ENCODE measurements around the gene CEP95. TPM values are rescaled to one million over a fixed set of nuclear protein-coding genes. Genes with fewer than 3 reads are reported as not detected.
"Not testable (repeated sequence)": the region's sequence is repeated elsewhere in the genome, so short reads cannot be mapped to it uniquely, and the experiment has no call there.

Gene CEP95
- total RNA-seq, 3 donors from 2014 or later (not counting 1 experiment from before 2014, with no cell fraction given), result 152 to 187 (median 186) TPM

GRCh38 chr17:64573214-64573613 is 66.4 kb downstream of the CEP95 start:
- no peaks in the 10 kb centered on the region for H3K9me3 ChIP-seq (ENCODE audit: control insufficient read depth, insufficient read depth, low read length)
- H3K36me3 ChIP-seq (ENCODE audit: control insufficient read depth, insufficient read depth, low read length), result peaks cover 45% of the 10 kb centered on the region
- peaks cover 4 to 6% of the 10 kb centered on the region in 2 donors for H3K4me1 Mint-ChIP-seq
- no peak overlapping the region for H3K4me3 ChIP-seq (ENCODE audit: low read length)
- H3K36me3 Mint-ChIP-seq, result no peaks in the 10 kb centered on the region
- TF ChIP-seq CTCF (IDR thresholded peaks at IDR 0.05), result no peak
- no peaks in the 10 kb centered on the region for H3K27me3 Mint-ChIP-seq (ENCODE audit: low read depth in 2 of 2)
- no peak for ATAC-seq
- no peak overlapping the region for H3K4me3 Mint-ChIP-seq
- H3K27ac ChIP-seq (ENCODE audit: low read length), result no peak overlapping the region
- H3K27ac Mint-ChIP-seq, result peak overlapping the region; percentile 78 to 90
- intact Hi-C loops (cut with micrococcal nuclease), result no loop called here
- H3K4me1 ChIP-seq (ENCODE audit: control insufficient read depth, insufficient read depth, low read length), result peaks cover 3% of the 10 kb centered on the region
- DNase-seq, result no peak
- H3K27me3 ChIP-seq (ENCODE audit: control insufficient read depth, insufficient read depth, low read length), result no peaks in the 10 kb centered on the region
- H3K9me3 Mint-ChIP-seq, result no peaks in the 10 kb centered on the region

- Mint-ChIP-seq H3K4me1 (peaks cover 4 to 6% of the 10 kb centered on the region in 2 donors), H3K27me3 (ENCODE audit: low read depth in 2 of 2) (no peaks in the 10 kb centered on the region), H3K9me3 (no peaks in the 10 kb centered on the region), H3K27ac (no peak overlapping the region), H3K4me3 (no peak overlapping the region), H3K36me3 (no peaks in the 10 kb centered on the region)
- Histone ChIP-seq H3K4me1 (ENCODE audit: control insufficient read depth, insufficient read depth, low read length) (peaks cover 3% of the 10 kb centered on the region), H3K36me3 (ENCODE audit: control insufficient read depth, insufficient read depth, low read length) (peaks cover 49% of the 10 kb centered on the region), H3K4me3 (ENCODE audit: low read length) (no peak overlapping the region), H3K27me3 (ENCODE audit: control insufficient read depth, insufficient read depth, low read length) (no peaks in the 10 kb centered on the region), H3K27ac (ENCODE audit: low read length) (no peak overlapping the region), H3K9me3 (ENCODE audit: control insufficient read depth, insufficient read depth, low read length) (no peaks in the 10 kb centered on the region)
- WGBS (ENCODE audit: insufficient coverage), result 100% methylated on average over 1 of the region's 1 CpG
- no peak for TF ChIP-seq CTCF (IDR thresholded peaks at IDR 0.05)
- intact Hi-C loops (cut with micrococcal nuclease), result no loop called here
- no peak for DNase-seq
- no peak for ATAC-seq
Measured at GRCh38 chr17:64574646-64575045, 67.9 kb downstream of the CEP95 start.

DNA sequence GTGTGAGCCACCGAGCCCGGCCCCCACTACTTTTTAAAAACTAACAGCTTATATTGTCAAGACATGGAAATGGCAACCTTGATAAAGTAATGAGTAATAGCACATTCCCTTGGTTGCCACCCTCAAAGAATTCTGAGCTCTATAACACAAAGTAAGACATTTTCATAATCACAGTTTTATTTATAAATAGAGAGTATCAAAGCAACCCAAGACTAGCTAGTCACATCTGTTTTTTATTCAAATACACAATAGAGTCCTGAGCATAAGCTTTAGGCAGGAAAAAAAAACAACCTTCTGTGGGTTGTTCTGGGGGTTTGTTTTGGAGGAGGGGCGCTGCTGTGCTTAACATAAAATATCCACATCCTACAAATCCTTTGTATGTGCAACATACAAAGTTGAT is 68.7 kb downstream of the CEP95 start:
- Histone ChIP-seq H3K9me3 (ENCODE audit: control insufficient read depth, insufficient read depth, low read length) (no peaks in the 10 kb centered on the region), H3K36me3 (ENCODE audit: control insufficient read depth, insufficient read depth, low read length) (peaks cover 51% of the 10 kb centered on the region), H3K27me3 (ENCODE audit: control insufficient read depth, insufficient read depth, low read length) (no peaks in the 10 kb centered on the region), H3K27ac (ENCODE audit: low read length) (no peak overlapping the region), H3K4me1 (ENCODE audit: control insufficient read depth, insufficient read depth, low read length) (peaks cover 3% of the 10 kb centered on the region), H3K4me3 (ENCODE audit: low read length) (no peak overlapping the region)
- peaks cover 4 to 6% of the 10 kb centered on the region in 2 donors for H3K4me1 Mint-ChIP-seq
- H3K27me3 Mint-ChIP-seq (ENCODE audit: low read depth in 2 of 2), result no peaks in the 10 kb centered on the region
- H3K36me3 Mint-ChIP-seq, result no peaks in the 10 kb centered on the region
- no CpG with 5 or more reads among the region's 3 CpGs for WGBS (ENCODE audit: insufficient coverage)
- no peak for TF ChIP-seq CTCF (IDR thresholded peaks at IDR 0.05)
- H3K4me3 Mint-ChIP-seq, result no peak overlapping the region
- intact Hi-C loops (cut with micrococcal nuclease), result no loop called here
- H3K9me3 Mint-ChIP-seq, result no peaks in the 10 kb centered on the region
- DNase-seq (no peak), ATAC-seq (no peak)
- peak overlapping the region in 1 of 2 donors; percentile 50 for H3K27ac Mint-ChIP-seq

DNA sequence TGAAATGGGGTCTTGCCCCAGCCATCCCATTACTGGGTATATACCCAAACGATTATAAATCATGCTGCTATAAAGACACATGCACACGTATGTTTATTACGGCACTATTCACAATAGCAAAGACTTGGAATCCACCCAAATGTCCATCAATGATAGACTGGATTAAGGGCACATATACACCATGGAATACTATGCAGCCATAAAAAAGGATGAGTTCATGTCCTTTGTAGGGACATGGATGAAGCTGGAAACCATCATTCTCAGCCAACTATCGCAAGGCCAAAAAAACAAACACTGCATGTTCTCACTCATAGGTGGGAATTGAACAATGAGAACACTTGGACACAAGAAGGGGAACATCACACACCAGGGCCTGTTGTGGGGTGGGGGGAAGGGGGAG is 70.2 kb downstream of the CEP95 start:
- H3K4me1 Mint-ChIP-seq; H3K36me3 Mint-ChIP-seq; H3K4me3 Mint-ChIP-seq; H3K27me3 ChIP-seq (ENCODE audit: control insufficient read depth, insufficient read depth, low read length); H3K9me3 Mint-ChIP-seq; intact Hi-C loops (cut with micrococcal nuclease); DNase-seq; H3K27ac Mint-ChIP-seq; H3K4me3 ChIP-seq (ENCODE audit: low read length); H3K4me1 ChIP-seq (ENCODE audit: control insufficient read depth, insufficient read depth, low read length); ATAC-seq; H3K9me3 ChIP-seq (ENCODE audit: control insufficient read depth, insufficient read depth, low read length); H3K27ac ChIP-seq (ENCODE audit: low read length); H3K27me3 Mint-ChIP-seq (ENCODE audit: low read depth in 2 of 2): not testable (repeated sequence)
- H3K36me3 ChIP-seq (ENCODE audit: control insufficient read depth, insufficient read depth, low read length), result peaks cover 48% of the 10 kb centered on the region
- 100% methylated on average over 4 of the region's 4 CpGs for WGBS (ENCODE audit: insufficient coverage)

All from natural killer cell (primary cell).